Endothelial cell of umbilical vein (primary cell): ENCODE data around the gene COX5A.

ENCODE experiments used
- JUN ChIP-seq: IDR thresholded peaks from 2 replicates; pipeline ENCODE4 v1.6.1; 2011; ENCODE audit warnings: borderline replicate concordance, low read depth; ENCODE audit not compliant: insufficient read length, insufficient read depth
- POLR2A ChIP-seq: IDR thresholded peaks from 2 replicates; pipeline ENCODE4 v1.6.1; 2012; ENCODE audit warnings: low read depth, mild to moderate bottlenecking, control low read depth, low read length
- POLR2AphosphoS5 ChIP-seq: IDR thresholded peaks from 2 replicates; pipeline ENCODE4 v1.6.1; 2012; ENCODE audit warnings: low read depth, mild to moderate bottlenecking, control low read depth, low read length, moderate library complexity; ENCODE audit not compliant: insufficient read depth
- TF ChIP-seq, protein P1 (sequence below): IDR thresholded peaks from 2 replicates; pipeline ENCODE4 v1.6.1; 2011; ENCODE audit not compliant: insufficient read depth, insufficient read length
- TF ChIP-seq, protein P2 (sequence below), 2 donors: IDR thresholded peaks; 1 replicate in 1 of 2; 2 replicates in 1 of 2; pipeline ENCODE4 v1.5.1; 2011; ENCODE audit warnings: low read length in 2 of 2, mild to moderate bottlenecking in 2 of 2, moderate library complexity in 2 of 2, control low read depth in 1 of 2, inconsistent platforms in 1 of 2, low read depth in 1 of 2; ENCODE audit not compliant: insufficient read depth in 1 of 2; ENCODE audit errors: extremely low read depth in 1 of 2

DNA sequence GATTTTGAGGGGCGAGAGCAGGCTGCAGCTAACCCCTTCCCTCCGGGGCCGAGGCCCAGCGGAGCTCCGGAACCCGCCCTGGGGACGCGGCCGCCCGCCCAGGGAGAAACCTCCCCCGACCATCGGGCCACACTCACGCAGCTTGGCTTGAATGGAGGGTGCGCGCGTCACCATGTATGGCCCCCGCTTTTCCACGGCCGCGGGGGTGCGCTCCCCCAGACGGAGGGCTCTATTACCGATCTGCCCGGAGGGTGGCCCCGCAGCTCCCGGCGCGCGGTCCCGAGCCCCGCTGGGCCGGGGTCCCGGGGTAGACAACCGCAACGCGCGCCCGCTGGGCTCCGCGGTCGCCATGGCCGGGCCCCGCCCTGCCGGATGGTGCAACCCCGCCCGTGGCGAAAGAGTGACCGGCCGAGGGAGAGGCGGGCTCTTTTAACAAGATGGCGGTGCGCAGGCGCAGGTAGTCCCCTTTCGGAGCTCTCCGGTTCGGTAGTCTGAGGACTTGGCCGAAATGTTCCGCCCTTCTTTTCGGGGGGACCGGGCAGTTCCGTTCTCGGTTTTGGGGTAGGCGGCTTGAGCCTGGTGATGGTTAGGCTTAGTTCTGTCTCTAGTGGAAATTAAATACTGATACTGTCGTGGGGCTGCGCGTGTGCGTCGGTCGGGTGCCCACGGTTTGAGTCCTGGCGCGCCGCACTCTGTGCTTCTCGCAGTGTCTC lies 31.3 kb downstream of the COX5A start, which contains the start of gene FAM219B:
- TF ChIP-seq, protein P1, sequence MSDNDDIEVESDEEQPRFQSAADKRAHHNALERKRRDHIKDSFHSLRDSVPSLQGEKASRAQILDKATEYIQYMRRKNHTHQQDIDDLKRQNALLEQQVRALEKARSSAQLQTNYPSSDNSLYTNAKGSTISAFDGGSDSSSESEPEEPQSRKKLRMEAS = no peak
- TF ChIP-seq, protein P2, sequence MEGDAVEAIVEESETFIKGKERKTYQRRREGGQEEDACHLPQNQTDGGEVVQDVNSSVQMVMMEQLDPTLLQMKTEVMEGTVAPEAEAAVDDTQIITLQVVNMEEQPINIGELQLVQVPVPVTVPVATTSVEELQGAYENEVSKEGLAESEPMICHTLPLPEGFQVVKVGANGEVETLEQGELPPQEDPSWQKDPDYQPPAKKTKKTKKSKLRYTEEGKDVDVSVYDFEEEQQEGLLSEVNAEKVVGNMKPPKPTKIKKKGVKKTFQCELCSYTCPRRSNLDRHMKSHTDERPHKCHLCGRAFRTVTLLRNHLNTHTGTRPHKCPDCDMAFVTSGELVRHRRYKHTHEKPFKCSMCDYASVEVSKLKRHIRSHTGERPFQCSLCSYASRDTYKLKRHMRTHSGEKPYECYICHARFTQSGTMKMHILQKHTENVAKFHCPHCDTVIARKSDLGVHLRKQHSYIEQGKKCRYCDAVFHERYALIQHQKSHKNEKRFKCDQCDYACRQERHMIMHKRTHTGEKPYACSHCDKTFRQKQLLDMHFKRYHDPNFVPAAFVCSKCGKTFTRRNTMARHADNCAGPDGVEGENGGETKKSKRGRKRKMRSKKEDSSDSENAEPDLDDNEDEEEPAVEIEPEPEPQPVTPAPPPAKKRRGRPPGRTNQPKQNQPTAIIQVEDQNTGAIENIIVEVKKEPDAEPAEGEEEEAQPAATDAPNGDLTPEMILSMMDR (IDR thresholded peaks at IDR 0.05; ENCODE audit: extremely low read depth in 1 of 2, insufficient read depth in 1 of 2, low read depth in 1 of 2, low read length in 2 of 2) = no peak
- TF ChIP-seq POLR2A = peak; percentile 98
- peak; percentile 92 for TF ChIP-seq POLR2AphosphoS5
- TF ChIP-seq JUN = no peak
